ENCODE measurements around the gene GPR183.

Gene GPR183

DNA sequence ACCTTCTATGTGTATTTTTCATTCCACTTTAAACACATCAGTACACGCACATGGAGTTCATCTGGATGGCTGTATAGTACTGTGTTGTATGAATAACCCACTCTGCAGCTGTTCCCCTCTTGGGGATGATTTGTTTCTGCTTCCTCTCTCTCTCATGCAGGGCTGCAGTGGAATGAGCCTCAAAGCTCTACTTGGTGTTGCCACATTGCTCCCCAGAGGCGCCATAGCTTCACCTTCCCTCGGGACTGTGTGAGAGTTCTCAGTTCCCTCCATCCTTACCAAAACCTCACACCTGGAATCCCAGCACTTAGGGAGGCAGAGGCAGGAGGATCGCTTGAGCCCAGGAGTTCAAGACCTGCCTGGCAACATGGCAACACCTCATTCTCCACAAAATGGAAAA lies 28.4 kb upstream of the GPR183 start:
- DNase-seq: no peak

DNA sequence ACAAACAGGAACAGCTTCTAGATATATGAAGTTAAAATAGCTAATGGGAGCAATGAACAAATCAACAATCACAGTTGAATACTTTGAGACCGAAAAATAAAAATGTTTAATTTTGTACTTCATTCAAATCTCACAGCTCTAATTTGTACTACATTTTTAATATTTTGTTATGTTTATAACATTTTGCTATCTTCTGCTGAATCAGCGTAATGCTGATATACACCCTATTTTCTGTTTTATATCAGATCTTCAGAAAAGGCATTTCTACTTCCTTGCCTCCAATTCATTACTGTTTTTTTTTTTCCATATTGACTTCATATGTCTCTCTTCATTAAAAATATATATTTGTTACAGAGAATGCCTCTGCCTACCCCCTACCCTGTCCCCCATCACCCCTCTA lies 27.9 kb upstream of the GPR183 start:
- no peak for DNase-seq

DNA sequence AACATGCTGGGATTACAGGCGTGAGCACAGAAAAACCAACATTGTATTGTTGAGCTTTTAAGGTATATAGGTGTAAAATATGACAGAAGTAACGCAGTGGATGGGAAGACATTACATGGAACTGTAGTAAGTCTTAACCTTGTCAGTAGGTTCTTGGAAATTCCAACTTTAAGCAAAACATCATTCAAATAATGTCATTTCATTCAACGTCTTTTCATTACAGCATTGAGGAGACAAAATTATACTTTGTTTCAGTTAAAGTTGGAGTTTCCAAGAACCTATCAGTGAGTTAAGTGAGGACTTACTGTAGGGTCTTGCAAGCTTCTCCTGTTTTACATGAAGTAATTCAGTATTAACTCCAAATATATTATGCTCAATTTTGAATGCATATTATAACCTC lies 27.0 kb upstream of the GPR183 start:
- no peak for DNase-seq

DNA sequence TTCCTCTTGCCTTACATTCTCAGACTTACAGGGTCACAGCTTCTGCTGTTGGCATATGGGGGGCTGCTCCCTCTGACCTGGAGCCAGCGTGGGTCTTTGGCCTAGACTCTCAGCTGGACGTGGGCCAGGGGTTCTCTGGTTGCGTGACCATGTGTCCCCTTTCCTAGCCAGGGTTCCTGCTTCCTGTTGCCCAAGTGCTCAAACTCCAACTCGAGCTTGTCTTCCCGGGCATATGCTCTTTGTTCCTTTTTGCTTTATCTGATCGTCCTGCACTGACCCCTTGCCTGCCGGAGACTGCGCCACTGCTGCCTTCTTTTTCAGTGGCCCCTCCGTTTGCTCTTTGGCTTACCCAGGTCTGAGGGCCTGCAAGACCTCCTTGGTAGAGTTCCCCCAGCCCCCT lies 25.3 kb upstream of the GPR183 start:
- DNase-seq: no peak

DNA sequence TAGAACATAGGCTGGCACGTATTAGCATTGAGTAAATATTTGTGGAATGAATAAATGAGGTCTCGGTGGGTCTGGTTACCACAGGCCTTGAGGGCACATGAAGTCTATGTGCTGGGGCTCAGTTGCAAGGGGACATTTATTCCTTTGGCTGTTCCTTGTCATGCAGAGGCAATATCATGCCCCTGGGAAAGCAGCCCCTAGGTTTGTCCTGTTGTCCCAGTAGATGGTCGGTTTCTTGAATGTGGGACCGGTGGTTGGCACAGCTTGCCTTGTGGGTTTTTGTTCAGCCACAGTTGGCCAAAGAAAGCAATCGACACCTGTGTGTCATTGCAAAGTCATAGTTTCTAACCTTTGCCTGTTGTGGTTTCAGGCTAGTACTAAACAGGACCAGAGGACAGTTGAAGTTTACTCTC lies 24.7 kb upstream of the GPR183 start:
- no peak for DNase-seq

DNA sequence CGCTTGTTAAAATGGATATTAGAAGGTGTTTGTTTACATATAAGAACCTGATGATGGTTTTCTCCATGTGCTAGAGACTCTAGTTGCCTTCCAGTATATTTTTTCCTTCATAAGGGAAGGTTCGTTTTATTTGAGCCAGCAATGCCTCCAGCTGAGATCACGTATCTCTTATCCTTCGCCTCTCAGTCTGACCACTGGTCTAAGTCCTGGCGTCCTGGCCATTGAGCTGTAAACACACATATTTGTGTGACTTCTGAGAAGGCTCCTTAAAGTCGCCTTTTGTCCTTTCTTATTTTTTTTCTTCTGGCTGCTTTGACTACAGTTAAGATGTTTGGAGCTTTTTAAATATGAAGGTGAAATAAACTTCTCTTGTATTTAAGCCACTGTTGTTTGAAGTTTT lies 23.7 kb upstream of the GPR183 start:
- DNase-seq: no peak

DNA sequence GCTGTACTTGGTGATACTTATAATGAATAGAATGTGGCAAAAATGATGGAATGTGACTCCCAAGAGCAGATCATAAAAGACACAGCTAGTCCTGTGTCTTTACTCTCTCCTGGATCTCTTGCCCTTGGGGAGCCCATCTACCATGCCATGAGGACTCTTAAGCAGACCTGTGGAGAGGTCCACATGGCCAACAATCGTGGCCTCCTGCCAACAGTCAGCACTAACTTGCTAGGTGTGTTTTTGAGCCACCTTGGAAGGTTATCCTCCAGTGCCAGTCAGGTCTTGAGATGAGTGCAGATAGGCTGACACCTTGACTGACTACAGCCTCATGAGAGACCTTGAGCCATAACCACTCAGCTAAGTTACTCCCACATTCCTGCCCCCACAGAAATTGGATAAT lies 22.3 kb upstream of the GPR183 start:
- no peak for DNase-seq

DNA sequence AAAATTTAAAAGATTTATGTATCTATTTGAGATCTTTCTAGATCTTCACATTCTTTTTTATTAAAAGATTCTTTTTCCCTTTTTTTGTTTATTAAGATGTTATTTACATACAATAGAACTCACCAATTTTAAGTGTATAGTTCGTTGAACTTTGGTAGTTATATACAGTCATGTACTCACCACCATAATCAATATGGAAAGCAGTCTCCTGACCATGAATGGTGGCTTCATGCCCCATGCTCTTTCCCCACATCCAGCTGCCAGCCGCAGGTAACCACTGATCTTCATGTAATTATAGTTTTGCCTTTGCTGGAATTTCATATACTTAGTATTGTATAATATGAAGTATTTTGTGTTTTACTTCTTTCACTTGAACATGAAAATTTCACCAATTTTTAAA lies 20.6 kb upstream of the GPR183 start:
- no peak for DNase-seq

DNA sequence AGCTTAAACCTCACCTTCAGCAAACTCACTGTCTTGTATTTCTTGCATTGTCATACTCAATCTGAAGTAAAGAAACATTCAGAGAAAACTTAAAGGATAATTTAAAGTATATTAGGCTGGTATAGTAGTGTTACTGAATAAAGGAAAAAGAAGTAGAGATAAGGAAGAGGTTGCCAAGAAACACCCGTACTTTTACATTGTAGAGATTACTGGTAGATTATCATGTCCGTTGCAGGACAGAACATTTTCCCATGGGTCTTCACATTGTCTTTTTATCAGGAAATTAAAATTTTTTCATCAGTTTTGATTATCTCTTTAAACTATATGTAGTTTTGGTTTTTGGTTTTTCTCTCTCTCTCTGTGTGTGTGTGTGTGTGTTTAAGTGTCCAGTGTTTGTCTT lies 19.9 kb upstream of the GPR183 start:
- no peak for DNase-seq

DNA sequence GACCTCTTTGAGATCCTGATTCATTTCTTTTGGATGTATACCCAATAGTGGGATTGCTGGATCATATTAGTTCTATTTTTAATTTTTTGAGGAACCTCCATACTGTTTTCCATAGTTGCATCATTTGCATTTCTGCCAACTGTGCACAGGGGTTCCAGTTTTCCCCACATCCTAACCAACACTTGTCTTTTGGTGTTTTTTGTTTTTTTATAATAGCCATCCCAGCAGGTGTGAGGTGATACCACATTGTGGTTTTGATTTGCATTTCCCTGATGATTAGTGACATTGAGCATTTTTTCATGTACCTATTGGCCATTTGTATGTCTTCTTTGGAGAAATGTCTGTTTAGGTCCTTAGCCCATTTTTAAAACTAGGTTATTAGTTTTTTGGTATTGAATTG lies 18.8 kb upstream of the GPR183 start:
- DNase-seq: no peak

DNA sequence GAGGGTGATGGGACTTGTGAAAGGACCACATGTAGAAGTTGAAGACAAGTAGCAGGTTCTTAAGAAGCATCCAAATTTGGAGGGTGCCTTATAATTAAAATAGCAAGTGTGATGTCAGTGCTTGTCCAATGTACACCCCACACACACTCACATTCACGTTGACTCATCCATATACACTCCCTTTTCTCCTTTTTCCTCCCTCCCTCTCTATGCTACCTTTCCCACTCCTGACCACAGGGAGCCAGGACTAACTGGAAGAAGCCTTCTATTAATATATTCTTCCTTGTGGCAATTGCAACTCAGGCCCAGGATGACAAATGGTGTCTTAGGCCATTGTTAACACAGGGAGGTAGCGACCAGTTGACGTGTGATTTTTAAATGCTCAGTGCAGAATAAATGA lies 16.3 kb upstream of the GPR183 start:
- no peak for DNase-seq

DNA sequence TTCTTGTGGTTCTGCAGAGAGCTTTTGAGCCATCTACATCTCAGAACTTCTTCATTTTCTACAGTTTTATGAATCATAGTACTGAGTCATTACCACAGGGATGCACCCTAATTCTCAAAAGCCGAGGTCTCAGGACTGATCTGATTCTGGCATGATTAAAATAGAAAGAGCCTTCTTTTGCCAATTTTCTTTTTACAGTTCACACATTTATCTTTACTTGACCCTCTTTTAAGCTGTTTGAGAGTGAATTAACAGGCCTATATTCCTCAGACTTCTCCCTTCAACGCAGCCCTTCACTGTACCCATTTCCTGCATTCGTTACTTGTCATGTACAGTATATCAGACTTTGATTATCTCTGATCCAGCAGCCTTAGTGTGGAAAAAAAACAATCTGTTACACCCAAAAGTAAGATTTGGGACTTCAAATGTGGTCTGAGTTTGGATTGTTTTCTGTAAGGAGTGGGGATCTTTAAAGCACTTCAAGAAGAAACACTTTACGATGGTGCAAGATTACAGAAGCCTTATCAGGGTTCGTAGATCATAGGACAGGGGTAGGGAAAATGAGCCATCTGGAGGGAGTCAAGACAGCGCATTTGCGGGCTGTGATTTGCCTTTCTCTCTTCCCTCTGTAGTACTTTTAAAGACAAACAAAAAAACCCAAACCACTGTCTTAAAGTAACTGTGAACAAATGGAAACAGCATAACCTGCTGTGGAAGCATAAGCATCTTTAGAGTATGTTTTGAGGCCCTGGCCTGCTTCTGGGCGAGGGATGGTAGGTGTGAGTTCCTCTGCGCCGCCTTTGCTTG lies 15.3 kb upstream of the GPR183 start:
- peak; percentile 76 for DNase-seq

DNA sequence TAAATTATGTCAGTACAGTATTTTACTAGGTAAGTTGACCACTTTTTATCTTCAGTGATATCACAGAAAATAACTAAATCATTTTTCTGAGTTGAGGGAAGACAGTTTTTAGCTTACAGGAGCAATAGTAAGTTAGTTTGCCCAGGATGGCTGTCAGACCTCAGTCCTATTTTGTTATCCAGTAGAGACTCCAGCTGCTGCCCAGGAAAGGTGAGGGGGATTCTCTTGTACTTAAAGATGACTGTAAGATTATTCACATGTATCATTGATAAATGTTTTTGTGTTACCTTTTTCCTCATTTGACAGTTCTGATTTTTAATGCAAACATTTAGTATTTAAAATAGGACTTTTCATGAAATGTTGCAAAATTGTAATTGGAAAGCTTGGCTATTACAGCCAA lies 14.5 kb upstream of the GPR183 start:
- no peak for DNase-seq

DNA sequence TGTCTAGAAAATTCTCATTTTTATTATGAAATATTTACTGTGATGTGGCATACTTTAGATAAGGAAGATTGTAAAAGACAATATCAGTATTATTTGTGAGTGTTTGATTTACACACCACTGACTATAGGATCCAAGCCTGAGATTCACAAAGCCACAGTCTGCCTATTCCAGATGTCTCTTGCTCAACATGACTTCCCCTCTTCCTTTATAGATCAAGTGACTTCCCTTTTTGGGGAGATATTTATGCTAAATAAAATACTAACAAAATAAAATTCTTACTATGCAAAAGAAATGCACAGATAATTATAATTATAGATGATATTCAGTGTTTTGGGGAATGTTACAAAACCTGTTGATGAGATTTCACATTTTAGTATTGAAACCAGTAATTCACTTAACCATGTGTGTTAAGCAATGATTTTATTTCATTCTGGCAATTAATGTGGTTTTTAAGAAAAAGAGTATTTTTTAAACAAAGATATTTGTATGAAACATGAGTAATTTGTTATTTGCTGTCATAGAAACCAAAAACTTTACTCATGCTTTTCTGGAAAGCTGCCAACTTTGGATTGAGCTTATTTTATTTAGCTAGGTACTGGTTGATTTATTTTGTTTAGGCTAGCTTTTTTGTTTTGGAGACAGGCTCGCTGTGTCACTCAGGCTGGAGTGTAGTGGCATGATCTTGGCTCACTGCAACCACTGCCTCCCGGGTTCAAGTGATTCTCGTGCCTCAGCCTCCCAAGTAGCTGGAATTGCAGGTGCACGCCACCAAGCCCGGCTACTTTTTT lies 13.7 kb upstream of the GPR183 start:
- DNase-seq: peak; percentile 80

DNA sequence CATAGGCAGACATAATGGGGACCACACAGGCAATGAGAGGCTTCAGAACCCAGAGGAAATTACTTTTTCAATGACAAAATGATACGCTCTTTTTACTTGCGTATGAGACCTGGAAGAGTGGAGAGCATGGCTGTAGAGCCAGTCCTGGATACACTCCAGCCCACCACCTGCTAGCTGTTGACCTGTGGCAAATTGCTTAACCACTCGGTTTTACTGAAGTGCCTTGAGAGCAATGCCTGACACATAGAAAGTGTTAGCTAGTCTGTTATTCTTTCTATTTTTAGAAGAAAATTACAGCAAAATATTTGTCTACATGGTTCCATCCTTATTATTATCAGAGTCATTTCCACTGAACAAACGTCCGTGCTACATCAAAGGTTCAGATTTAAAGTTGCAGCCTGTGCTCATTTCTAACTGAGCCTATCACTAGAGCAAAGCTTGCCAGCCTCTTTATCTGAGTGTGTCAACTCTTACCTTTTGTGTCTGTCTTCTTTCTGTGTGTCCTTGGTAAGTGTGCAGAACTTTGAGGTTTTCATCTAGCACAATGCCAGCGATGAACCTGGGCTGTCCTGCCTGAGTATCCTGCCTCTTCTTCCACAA lies 9.6 kb upstream of the GPR183 start:
- DNase-seq: no peak

DNA sequence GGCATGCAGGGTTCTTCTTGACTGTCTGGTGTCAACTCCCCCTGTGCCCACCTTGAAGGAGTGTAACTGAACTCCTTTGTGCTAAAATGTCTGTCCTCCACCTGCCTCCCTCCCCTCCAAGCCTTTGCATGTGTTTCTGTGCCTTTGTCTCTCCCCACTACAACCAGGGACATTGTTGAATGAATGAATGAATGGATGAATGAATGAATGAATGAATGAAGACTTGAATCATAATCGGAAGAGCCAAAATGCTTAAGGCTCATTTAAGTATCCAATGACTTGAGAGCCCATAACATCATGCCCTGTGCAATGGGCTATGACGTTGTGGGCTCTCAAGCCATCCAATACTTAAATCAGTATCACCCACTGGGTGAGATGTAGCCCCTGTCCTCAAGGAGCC lies 9.0 kb upstream of the GPR183 start:
- DNase-seq: no peak

DNA sequence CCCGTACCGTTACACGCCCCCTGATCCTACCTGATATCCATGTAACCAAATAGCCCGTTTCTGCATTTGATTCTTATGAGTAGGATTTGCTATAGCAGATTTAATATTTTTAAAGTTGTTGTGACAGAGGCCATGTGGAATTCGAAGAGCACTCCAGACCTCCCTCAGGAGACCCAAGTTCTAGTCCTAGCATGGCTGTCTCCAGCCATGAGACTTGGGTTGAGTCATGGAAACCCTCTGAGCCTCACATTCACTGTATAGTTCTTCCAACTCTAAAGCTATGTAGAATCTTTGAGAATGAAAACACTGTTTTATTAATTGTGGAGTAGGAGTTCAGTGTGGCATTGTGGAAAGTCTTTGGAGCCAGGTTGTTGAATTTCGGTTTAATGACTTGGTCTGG lies 8.0 kb upstream of the GPR183 start:
- DNase-seq: no peak

DNA sequence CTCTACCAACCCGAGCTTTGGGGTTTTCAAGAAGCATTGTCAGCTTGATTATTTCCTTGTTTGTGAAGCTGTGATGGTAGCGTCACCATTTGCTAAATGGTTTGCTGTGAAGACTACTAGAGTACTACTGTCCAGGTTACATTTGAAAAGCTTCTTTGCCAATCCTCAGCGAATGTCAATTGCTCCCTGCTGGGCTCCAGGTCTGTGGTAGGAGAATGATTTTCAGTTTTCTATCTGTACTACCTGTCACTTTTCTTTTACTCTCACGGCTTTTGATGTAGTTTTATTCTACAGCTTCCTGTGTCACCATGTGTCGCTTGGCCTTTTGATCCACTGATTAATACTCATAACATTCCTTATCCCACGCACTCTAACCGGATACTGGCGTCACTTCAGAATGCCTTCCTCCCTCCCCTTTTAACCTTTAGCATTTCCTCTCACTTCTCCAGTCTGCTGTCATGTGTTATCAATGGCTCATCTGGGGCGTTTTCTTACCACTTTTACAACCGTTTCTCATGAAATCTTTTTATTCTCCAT lies 7.5 kb upstream of the GPR183 start:
- no peak for DNase-seq

DNA sequence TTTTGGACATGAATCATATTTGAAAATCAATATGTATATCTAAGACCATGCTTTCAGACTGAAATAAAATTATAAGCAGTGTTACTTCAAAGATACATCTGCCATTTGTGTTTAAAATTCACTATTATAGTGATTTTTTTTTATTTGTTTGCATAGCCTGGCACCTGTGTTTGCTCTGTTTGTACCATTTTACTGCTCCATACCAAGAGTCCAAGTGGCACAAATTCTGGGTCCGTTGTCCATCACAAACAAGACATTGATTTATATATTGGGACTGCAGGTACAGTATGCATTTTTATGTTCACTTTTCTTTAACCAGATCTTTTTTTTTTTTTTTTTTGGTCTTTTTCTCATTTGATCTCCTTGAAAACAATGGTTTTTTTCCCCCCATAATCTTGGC lies 6.7 kb upstream of the GPR183 start:
- DNase-seq: no peak

DNA sequence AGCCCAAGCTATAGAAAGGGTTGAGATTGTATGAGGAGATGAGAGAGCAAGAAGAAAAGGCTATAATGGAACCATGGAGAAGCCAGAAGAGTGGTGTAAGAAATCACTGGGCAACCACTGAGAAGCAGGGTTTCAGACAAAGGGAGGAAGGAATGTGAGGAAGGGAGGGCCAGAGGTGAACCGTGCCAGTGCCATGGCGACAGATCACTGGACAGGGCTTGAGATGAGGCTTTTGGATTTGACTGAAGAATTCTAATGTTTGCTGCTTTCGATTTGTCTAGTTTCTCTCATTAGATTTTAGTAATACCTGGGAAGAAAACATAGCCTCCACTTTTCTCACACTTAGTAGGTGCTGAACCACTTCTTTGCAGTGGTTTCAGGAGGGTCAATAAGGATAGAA lies 6.3 kb upstream of the GPR183 start:
- no peak for DNase-seq

DNA sequence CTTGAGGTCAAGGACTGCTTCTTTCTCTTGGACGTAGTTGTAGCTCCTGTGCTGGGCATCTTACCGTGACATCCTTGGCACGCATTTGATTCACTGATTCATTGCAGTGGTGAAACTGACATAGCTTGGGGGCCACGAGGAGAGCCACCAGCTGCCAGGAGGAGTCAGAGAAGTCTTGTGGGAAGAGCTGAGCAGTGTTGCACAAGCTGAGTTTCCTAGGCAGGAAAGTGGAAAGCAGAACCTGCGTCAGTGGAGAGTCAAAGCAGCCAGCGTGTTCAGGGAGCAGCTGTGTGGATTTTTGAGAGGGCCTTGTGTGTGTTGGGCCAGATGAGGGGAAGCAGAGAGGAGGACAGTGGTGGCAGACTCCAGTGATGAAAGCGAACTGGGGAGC lies 5.3 kb upstream of the GPR183 start:
- peak; percentile 95 for DNase-seq

DNA sequence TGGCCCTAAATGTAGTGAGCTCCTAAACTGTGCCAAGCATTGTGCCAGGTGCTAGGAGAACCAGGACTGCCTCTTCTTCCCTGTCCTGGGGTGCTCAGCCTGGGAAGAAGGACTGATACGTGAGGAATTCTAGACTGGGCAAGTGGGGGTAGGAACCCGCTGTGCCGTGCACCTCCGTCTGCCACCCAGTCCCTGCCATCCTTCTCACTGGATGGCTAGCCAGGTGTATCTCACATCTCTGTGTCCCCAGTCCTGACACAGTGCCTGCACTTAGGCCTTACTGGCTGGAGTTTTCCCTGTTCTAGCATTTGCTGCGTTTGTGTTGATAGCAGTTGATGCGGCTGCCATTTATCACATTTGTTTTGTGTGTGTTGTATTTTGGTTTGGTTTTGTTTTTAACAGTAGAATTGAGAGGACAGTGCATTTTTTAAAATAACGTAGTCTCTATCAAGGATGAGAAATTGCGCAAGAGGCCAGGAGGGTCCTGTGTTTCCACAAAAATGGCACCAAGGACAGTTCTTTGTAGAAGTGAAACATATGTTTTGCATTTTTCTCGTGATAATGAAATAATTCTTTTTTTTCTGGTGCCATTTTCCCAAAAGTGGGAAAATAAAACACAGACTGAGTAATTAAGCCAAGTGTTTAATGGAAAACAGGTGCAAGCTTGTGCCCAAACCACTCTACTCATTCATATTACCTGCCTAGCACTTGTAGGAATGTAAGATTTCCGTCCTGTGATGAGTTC lies 4.7 kb upstream of the GPR183 start:
- DNase-seq: no peak

DNA sequence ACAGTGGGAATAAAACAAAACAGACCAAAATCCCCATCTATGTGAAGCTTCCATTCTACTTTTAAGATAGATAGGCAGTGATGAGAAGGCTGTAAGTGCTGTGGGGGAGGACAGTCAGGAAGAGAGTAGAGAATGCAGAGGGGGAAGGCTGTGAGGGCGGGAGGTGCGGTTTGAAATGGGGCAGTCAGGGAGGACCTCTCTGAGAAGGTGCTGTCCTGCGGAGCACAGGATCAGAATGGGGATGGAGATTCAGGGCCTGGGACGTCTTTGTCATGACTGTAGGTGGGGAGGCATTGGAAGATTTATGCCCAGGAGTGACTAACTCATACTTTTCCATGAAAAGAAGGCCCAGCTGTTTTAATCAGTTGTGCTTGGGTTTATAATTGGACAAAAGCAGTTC lies 3.9 kb upstream of the GPR183 start:
- no peak for DNase-seq

Measured in SIG-M5 (cell line).